Lower lobe of right lung (tissue), 2 donors: Measurements from ENCODE around the gene USP9Y. TPM values are rescaled to one million over a fixed set of nuclear protein-coding genes. Genes with fewer than 3 reads are reported as not detected.

ENCODE experiments used
- ATAC-seq, 2 donors: fragments of 200-7000 bp; cut with Tn5 transposase; one replicate each; pipeline ENCODE4 v1.9.1; 2020 to 2022; ENCODE audit warnings: mild to moderate bottlenecking in 2 of 2, moderate library complexity in 2 of 2
- DNase-seq: peaks from one replicate; pipeline ENCODE4 v3.0.0-alpha.2; 2020
- H3K27ac ChIP-seq: fragments of 200-600 bp; one replicate; pipeline ENCODE4 v1.8.0; 2022
- H3K27me3 ChIP-seq: fragments of 200-600 bp; one replicate; pipeline ENCODE4 v1.8.0; 2022; ENCODE audit warnings: low read depth
- H3K36me3 ChIP-seq: fragments of 200-600 bp; one replicate; pipeline ENCODE4 v1.8.0; 2022; ENCODE audit warnings: mild to moderate bottlenecking
- H3K4me1 ChIP-seq: fragments of 200-600 bp; one replicate; pipeline ENCODE4 v1.8.0; 2022
- H3K4me3 ChIP-seq: fragments of 200-600 bp; one replicate; pipeline ENCODE4 v1.8.0; 2022; ENCODE audit warnings: mild to moderate bottlenecking
- H3K9me3 ChIP-seq: fragments of 200-600 bp; one replicate; pipeline ENCODE4 v1.8.0; 2022
- intact Hi-C: fragments of 100-400 bp; cut with DNase I; formaldehyde crosslinking; loops from one replicate; pipeline ENCODE4 v1.11.0; 2022
- total RNA-seq: library from RNA; stranded (reverse); fragmentation: NEBNext Ultra II Directional; extraction: Animal tissue kit (Norgen Biotek cat#: 25700); gene quantifications from one replicate; pipeline ENCODE4 v1.2.1, GENCODE V29; 2021
- TF ChIP-seq, protein P1 (sequence below): fragments of 200-600 bp; IDR thresholded peaks from one replicate; pipeline ENCODE4 v1.8.0; 2022; ENCODE audit warnings: antibody characterized with exemption, mild to moderate bottlenecking
- donor health status: DM: no; HTN: yes; CAD: no; lungs with severe emphysema.

Gene USP9Y
- total RNA-seq, 1 donor from 2014 or later = 17.7 TPM

DNA sequence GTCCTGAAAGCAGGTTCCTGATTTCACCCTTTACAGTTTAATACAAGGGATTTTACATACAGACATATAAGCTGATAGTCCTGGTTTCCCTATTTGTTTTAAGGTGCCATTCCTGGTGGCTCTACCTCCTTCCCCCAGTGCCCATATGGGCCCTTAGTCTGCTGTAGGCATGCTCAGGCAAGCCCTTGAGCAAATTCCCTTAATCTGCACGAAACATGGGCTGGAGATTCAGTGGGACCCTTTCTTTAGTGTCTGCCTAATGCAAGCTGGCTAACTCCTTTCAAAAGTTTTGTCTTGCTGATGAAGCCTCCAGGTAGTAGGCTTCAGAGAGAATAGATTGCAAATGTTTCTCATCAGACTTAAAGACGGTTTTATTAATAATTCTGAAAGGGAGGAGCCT lies 22.9 kb upstream of the USP9Y start:
- Histone ChIP-seq H3K27ac (no peak overlapping the region), H3K9me3 (no peaks in the 10 kb centered on the region), H3K4me3 (no peak overlapping the region), H3K27me3 (no peaks in the 10 kb centered on the region), H3K4me1 (no peaks in the 10 kb centered on the region), H3K36me3 (no peaks in the 10 kb centered on the region)
- TF ChIP-seq, protein P1, sequence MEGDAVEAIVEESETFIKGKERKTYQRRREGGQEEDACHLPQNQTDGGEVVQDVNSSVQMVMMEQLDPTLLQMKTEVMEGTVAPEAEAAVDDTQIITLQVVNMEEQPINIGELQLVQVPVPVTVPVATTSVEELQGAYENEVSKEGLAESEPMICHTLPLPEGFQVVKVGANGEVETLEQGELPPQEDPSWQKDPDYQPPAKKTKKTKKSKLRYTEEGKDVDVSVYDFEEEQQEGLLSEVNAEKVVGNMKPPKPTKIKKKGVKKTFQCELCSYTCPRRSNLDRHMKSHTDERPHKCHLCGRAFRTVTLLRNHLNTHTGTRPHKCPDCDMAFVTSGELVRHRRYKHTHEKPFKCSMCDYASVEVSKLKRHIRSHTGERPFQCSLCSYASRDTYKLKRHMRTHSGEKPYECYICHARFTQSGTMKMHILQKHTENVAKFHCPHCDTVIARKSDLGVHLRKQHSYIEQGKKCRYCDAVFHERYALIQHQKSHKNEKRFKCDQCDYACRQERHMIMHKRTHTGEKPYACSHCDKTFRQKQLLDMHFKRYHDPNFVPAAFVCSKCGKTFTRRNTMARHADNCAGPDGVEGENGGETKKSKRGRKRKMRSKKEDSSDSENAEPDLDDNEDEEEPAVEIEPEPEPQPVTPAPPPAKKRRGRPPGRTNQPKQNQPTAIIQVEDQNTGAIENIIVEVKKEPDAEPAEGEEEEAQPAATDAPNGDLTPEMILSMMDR = no peak
- intact Hi-C loops = no loop called here
- DNase-seq (no peak), ATAC-seq (no peak)

DNA sequence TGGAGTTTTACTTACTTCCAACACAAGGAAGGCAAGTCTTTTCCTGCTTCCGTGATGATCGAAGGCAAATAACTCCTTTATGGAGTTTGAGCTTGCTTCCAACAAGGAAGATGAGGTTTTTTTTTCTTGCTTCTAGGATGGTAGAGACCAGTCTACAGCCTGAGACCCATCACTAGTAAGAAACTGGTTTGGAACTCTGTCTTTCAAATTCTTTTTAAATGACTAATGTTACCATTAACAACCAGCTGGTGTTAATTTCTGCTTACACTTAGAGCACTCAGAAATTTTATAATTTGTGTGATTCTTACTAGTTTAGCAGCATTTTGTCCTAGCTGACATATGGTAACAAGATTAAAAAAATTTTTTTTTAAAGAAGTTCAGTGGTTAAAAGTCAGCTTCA lies 19.5 kb upstream of the USP9Y start:
- Histone ChIP-seq H3K9me3 (no peaks in the 10 kb centered on the region), H3K27ac (no peak overlapping the region), H3K36me3 (no peaks in the 10 kb centered on the region), H3K4me1 (no peaks in the 10 kb centered on the region), H3K4me3 (no peak overlapping the region), H3K27me3 (no peaks in the 10 kb centered on the region)
- no peak for DNase-seq
- TF ChIP-seq, protein P1 = no peak
- ATAC-seq = no peak
- intact Hi-C loops = no loop called here

DNA sequence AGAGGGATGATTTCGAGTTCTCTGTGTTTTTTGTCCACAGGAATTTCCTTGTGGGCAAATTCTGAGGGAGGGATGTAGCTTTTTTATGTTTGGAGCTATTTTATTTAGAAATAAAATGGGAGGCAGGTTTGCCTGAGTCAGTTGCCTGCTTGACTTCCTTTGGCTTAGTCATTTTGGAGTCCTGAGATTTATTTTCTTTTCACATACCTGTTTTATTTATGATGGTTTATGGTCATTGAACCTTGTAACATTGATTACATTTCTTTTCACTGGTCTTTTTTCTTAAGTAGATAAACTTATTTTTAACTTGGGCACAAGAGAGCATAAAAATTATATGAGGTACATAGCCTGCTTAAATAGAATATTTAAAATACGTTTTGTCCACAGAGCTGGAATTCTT lies 12.7 kb upstream of the USP9Y start:
- peaks cover 2% of the 10 kb centered on the region for H3K9me3 ChIP-seq
- no peaks in the 10 kb centered on the region for H3K4me1 ChIP-seq
- DNase-seq (no peak), ATAC-seq (no peak)
- H3K4me3 ChIP-seq = no peak overlapping the region
- H3K27me3 ChIP-seq = no peaks in the 10 kb centered on the region
- peaks cover 16% of the 10 kb centered on the region for H3K36me3 ChIP-seq
- TF ChIP-seq, protein P1 = no peak
- H3K27ac ChIP-seq = no peak overlapping the region
- intact Hi-C loops = no loop called here

DNA sequence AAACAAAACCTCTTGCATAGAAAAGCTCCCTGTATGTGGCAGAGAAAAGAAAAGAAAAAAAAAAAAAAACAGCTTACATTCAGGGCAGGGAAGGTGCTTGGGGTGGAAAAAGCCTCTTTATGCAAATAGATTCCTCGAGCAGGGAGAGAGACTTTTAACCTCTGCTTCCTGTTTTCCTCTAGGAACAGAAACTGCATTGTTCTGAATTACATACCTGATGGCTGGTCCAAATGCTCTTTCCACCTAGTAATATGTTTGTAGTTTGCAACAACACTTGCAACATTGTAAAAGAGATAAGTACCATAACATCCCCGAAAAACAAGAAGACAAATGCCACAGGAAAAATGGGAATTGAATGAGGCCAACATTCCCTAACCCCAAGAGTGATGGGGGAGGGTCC lies 944 bp upstream of the USP9Y start:
- ATAC-seq (no peak), DNase-seq (no peak)
- TF ChIP-seq, protein P1 = no peak
- no peaks in the 10 kb centered on the region for H3K36me3 ChIP-seq
- H3K27me3 ChIP-seq = no peaks in the 10 kb centered on the region
- peaks cover 10% of the 10 kb centered on the region for H3K9me3 ChIP-seq
- no peak overlapping the region for H3K4me3 ChIP-seq
- intact Hi-C loops = no loop called here
- no peaks in the 10 kb centered on the region for H3K4me1 ChIP-seq
- no peak overlapping the region for H3K27ac ChIP-seq

DNA sequence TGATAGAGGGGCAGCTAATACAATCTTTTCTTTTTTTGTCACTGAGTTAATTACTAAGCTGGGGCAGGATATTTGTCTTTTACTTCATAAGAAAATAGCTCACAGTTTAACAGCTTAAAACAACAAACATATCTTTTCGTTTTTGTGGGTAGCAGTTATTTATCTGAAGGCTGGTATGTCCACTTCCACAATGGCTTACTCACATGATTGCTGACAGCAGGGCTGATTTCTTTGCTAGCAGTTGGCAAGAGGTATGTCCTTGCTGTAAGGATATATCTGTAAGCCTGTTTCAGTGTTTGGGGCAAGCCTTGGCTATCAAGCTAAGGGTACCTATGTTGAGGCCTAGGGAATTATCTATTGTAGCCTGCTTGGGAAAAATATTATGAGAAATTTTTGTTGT lies 1.1 kb downstream of the USP9Y start:
- no peak for ATAC-seq
- intact Hi-C loops = no loop called here
- TF ChIP-seq, protein P1 = no peak
- H3K27me3 ChIP-seq = no peaks in the 10 kb centered on the region
- H3K4me3 ChIP-seq = no peak overlapping the region
- no peak overlapping the region for H3K27ac ChIP-seq
- no peaks in the 10 kb centered on the region for H3K36me3 ChIP-seq
- H3K9me3 ChIP-seq = peaks cover 10% of the 10 kb centered on the region
- DNase-seq = no peak
- no peaks in the 10 kb centered on the region for H3K4me1 ChIP-seq

DNA sequence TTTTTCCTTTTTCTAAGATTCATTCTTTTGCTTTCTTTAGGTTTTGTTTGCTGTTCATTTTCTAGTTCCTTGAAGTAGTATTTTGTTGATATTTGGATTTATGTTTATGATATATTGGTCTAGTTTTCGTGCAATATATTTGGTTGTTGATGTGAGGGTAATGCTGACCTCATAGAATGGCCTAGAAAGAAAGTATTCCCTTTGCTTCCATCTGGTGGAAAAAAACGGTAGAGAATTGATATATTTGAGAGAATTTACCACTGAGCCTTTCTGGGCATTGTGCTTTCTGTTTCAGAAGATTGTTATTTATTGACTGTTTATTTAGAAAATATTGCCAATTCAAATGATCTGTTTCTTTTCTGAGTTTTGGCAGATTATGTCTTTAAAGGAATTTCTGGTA lies 9.4 kb downstream of the USP9Y start:
- Histone ChIP-seq H3K9me3 (no peaks in the 10 kb centered on the region), H3K27me3 (no peaks in the 10 kb centered on the region), H3K27ac (no peak overlapping the region), H3K4me3 (no peak overlapping the region), H3K36me3 (peaks cover 6% of the 10 kb centered on the region), H3K4me1 (no peaks in the 10 kb centered on the region)
- ATAC-seq (no peak), DNase-seq (no peak)
- intact Hi-C loops = no loop called here
- TF ChIP-seq, protein P1 = no peak
